Retinal pigment epithelial cell (primary cell): ENCODE data around the gene KDM3A.

Experiments used
- DNase-seq: peaks from one replicate; pipeline ENCODE4 v3.0.0-alpha.2; 2010; ENCODE audit warnings: low read depth
- H3K4me3 ChIP-seq: 2 replicates; pipeline ENCODE4 v1.5.1; 2011; ENCODE audit warnings: mild to moderate bottlenecking, low read length, control low read depth, moderate library complexity
- TF ChIP-seq, protein P1 (sequence below): conservative IDR thresholded peaks from 2 replicates; pipeline ENCODE4 v1.5.1; 2011; ENCODE audit warnings: low read depth, low read length, control low read depth, inconsistent platforms

KDM3A gene

DNA sequence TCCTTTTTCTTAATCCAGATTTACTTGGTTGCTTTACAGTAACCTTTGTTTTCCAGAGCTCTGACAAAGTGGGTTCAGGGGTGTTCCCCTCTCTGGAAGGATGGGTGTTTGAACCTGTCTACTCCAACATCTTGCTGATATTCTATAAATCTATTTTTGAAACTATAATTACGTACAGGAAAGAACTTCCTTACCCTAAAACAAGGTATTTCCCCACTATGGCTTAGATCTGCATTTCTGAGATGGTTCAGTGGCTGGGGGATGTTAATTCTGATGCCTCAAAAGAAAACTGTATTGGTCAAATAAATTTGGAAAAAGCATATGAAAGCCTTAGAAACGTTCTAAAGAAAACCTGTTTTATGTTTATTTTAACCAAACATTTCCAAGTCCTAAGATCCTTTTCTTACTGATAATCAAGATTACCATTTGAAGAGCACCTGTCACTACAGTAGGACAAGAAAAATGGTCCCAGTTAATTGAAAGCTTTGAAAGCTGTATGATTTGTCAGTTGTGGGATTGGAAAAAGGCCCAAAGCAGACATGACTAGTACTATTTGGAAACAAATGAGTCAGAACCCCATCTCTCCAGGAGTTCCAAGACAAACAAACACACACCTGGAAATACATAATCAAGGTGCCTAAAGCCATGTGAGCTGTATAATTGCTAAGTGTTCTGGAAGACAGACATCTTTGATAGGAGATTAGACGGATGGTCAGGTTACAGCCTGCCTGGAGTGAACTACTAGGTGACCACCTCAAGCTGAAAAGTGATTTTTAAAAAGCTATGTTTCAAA is 57.5 kb downstream of the KDM3A start:
- TF ChIP-seq, protein P1, sequence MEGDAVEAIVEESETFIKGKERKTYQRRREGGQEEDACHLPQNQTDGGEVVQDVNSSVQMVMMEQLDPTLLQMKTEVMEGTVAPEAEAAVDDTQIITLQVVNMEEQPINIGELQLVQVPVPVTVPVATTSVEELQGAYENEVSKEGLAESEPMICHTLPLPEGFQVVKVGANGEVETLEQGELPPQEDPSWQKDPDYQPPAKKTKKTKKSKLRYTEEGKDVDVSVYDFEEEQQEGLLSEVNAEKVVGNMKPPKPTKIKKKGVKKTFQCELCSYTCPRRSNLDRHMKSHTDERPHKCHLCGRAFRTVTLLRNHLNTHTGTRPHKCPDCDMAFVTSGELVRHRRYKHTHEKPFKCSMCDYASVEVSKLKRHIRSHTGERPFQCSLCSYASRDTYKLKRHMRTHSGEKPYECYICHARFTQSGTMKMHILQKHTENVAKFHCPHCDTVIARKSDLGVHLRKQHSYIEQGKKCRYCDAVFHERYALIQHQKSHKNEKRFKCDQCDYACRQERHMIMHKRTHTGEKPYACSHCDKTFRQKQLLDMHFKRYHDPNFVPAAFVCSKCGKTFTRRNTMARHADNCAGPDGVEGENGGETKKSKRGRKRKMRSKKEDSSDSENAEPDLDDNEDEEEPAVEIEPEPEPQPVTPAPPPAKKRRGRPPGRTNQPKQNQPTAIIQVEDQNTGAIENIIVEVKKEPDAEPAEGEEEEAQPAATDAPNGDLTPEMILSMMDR = no peak
- no peak overlapping the region for H3K4me3 ChIP-seq
- no peak for DNase-seq

DNA sequence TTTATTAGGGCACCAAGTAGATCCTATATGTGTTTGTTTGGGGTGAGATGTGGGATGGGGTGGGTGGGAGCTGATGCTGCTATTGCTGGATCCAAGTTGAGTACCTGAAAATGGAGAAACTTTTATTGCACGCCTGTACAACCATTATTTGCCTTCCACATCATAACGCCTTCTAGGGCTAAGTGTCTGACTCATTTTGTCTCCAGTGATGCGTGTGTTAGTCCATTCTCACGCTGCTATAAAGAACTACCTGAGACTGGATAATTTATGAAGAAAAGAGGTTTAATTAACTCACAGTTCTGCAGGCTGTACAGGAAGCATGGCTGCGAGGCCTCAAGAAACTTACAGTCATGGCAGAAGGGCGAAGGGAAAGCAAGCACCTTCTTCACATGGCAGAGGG is 58.2 kb downstream of the KDM3A start:
- DNase-seq = no peak
- TF ChIP-seq, protein P1 = no peak
- no peak overlapping the region for H3K4me3 ChIP-seq

DNA sequence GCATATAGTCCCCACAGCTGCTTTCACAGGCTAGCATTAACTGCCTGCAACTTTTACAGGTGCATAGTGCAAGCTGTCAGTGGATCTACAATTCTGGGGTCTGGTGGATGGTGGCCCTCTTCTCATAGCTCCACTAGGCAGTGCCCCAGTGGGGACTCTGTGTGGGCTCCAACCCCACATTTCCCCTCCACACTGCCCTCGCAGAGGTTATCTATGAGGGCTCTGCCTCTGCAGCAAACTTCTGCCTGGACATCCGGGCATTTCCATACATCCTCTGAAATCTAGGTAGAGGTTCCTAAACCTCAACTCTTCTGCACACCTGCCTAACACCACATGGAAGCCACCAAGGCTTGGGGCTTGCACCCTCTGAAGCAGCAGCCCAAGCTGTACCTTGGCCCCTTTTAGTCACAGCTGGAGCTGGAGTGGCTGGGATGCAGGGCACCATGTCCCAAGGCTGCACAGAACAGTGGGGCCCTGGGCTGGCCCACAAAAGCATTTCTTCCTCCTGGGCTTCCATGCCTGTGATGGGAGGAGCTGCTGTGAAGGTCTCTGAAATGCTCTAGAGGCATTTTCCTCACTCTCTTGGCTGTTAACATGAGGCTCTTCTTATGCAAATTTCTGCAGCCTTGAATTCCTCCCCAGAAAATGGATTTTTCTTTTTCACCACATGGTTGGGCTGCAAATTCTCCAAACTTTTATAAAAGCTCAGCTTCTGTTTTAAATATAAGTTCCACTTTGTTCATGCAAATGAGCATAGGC is 59.3 kb downstream of the KDM3A start:
- no peak overlapping the region for H3K4me3 ChIP-seq
- DNase-seq = no peak
- TF ChIP-seq, protein P1 = no peak

DNA sequence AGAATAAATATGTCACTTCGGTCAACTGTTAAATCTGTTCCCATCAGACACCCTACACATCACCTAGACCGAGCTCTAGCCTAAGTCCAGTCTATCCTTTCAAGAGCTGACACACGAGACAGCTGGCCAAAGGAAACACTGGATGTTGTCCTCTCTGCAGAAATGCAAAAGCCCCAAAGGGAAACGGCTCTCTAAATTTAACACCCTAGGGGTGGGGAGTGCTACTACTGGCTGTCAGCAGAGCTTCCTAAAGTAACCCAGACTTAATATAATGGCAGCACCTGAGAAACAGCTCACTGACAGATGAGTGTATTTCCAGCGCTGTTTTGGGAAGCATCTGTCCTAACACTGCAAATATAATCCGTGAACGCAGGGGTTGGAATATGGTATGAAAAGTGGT is 66.4 kb downstream of the KDM3A start:
- no peak for DNase-seq
- H3K4me3 ChIP-seq = no peak overlapping the region

DNA sequence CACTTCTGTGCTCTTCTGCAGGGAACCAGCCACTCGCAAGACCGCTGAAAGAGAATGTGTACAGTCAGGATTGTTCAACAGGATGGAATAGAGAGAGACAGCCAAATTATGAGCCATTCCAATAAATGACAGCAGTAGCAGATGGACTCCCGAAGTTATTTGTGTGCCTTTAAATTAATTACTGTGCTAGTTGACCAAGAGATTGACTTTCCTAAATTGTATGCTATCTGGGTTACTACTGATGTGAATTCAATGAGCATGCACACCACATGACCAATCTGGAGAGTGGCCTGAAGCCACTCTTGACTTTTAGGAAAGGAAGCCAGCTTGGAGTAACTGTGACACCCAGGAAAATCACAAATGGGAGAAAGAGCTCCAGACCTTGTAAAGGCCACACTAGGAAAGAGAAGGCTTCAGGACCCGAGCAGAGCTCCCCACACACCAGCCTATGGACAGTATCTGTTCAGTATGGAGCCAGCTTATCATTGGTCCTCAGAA is 69.3 kb downstream of the KDM3A start:
- H3K4me3 ChIP-seq = no peak overlapping the region
- DNase-seq = no peak
- TF ChIP-seq, protein P1 = no peak

More for the DNA sequence above, 66.4 kb downstream of the KDM3A start:
- TF ChIP-seq, protein P1 = no peak

DNA sequence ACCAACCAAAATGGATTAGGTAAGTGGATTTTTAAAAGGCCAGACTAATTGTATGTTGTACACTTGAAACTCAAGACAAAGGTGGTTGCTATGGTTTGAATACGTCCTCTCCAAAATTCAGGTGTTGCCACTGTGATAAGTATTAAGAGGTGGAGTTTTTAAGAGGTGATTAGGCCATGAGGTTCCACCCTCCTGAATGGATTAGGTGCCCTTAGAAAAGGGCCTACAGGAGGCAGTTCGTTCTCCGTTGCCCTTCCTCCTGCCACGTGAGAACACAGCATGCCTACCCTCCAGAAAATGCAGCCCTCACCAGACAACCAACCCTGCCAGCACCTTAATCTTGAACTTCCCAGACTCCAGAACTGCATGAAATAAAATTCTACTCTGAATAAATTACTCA is 70.9 kb downstream of the KDM3A start:
- no peak overlapping the region for H3K4me3 ChIP-seq
- TF ChIP-seq, protein P1 = no peak
- DNase-seq = no peak
